Retina (tissue), 1 donor: Measurements from ENCODE around the gene PTPN14.
"Not testable (repeated sequence)": the region's sequence is repeated elsewhere in the genome, so short reads cannot be mapped to it uniquely, and the experiment has no call there.

Source experiments
- DNase-seq: peaks from one replicate; pipeline ENCODE4 v3.0.0-alpha.2; 2016

PTPN14 gene

DNA sequence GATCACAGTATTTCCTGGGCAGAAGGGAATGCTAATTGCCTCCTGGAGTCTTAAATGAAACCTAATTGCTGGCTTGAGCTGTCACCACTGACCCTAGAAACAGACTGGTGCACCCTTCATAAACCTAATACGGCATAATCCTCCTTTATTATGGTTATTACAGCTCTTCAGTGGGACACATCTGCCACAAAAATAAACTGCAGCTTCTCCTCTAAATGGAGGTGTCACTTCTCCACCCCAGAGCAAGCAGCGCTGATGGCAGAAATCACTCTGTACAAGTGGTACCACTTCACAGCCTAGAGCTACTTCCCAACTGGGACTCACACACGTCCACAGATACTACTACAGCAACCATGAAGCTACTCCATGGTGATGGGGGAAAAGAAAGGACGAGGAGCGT, 11.1 kb downstream of the PTPN14 start:
- peak; percentile 51 for DNase-seq

- DNase-seq = peak; percentile 26
Observed at GRCh38 chr1:214538496-214538895, 12.9 kb downstream of the PTPN14 start.

DNA sequence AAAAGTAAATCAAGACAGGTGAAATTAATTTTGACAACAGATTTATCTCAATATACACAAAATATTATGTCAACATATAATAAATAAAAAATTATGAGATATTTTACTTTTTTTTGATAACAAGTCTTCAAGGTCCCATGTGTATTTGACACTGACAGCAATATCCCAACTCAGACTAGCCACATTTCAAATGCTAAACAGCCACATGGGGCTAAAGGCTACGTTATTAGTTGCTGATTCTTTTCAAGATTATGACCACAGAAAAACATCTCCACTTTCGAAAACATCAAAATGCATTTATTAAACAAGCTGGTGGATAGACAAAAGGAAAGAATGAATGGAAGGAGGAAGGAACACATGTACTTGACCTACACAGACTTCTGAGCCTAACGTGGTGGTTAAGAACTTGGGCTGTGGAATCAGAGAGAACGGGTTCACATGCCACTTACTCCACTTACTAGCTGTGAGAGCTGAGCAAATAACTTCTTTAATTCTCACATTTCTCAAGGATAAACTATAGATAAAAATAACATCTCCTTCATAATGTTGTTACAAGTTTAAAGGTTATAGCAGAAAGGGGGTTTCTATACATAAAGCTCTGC, 13.4 kb downstream of the PTPN14 start:
- DNase-seq = no peak

DNA sequence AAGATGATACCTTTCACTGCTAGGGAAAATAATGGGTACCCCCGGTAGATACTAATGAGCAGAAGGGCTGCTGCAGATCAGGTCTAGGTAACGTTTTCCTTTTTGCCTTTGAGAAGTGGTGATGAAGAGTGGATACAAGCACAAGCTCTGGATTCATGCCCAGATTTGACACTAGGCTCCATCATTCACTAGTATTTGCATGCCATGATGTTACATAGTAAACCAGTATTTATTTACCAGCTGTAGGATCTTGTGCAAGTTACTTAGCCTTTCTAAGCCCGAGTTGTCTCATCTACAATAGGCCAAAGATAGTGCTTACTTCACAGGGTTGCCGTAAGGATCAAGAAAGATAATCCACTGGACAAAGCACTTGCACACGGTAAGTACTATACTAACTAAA, 14.2 kb downstream of the PTPN14 start:
- no peak for DNase-seq

DNA sequence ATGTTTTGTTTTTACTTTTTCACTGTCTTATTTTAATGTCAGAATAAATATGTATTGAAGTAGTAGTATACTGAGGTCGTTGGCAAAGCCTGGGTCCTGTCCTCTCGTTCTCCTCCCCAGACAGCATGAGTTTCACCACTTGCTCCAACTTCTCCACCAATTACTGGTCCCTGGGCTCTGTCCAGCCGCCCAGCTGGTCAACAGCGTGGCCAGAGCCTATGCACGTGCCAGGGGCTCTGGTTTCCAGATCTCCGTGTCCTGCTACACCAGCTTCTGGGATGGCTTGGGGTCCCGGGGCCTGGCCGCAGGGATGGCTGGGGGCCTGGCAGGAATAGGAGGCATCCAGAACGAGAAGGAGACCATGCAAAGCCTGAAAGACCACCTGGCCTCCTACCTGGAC, 19.3 kb downstream of the PTPN14 start:
- DNase-seq = no peak

GRCh38 chr1:214525535-214526019, 25.8 kb downstream of the PTPN14 start:
- no peak for DNase-seq

DNA sequence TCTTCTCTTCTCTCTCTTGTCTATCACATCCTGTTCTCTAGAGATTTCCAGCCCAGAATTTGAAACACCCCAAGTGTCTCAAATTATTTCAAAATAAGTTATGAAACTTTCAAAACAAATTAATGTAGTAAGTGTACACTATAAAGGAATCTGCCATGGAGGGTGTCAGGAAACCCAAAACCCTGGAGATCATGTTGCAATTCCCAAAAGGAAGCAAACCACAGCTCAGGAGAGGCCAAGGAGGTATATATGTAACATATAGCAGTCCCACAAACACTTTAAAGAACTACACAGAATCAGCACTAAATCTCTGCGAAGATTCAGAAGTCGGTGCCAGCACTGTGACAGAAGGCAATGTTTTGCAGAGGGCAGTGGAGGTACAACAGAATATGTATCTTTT, 26.6 kb downstream of the PTPN14 start:
- DNase-seq = no peak

- no peak for DNase-seq
Observed at GRCh38 chr1:214523124-214523824, 28.1 kb downstream of the PTPN14 start.

- DNase-seq = not testable (repeated sequence)
Observed at GRCh38 chr1:214521458-214521857, 29.9 kb downstream of the PTPN14 start.

DNA sequence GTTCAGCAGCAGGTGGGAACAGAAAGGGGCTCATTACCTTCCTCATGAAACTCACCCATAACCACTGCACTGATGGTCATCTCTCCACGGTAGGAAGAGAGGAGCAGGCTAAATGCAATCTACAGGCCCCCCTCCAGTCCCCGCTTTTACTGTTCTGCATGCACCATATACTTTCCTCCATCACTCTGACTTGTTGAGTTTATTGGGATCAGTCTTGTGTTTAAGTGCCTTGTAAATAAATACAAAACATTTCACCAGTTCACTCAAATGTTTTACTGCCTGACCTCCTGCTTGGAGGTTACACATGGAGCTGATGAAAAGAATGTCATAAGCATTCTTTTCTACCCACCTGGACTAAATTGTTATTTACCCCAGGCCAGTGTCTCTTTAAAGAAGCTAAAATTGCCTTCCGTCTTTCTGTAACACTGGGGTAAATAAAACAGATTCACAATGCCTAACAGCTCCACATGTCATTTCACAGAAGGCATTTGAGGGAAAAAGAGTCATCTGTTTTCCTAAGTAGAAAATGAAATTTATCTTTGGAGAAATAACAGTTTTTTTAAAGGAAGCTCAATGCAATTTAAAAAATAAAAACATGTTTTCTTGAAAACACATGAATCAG, 30.7 kb downstream of the PTPN14 start:
- no peak for DNase-seq

DNA sequence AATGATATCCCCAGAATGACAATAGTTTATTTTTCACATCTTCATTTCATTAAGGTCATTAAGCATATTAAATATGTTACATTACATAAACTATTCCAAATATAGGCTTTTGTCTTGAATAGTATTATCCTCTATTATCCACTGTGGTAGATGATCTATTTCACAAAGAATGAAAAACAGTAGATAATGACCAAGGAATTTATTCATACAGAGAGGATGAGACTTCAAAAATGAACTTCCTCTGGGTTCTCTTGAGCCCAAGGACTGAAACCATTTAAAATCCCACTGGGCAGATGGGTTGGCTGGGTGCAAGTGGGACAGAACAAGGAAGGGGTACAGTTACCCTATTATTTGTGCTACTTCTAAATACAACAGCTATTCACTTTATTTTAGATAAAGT, 33.0 kb downstream of the PTPN14 start:
- no peak for DNase-seq

DNA sequence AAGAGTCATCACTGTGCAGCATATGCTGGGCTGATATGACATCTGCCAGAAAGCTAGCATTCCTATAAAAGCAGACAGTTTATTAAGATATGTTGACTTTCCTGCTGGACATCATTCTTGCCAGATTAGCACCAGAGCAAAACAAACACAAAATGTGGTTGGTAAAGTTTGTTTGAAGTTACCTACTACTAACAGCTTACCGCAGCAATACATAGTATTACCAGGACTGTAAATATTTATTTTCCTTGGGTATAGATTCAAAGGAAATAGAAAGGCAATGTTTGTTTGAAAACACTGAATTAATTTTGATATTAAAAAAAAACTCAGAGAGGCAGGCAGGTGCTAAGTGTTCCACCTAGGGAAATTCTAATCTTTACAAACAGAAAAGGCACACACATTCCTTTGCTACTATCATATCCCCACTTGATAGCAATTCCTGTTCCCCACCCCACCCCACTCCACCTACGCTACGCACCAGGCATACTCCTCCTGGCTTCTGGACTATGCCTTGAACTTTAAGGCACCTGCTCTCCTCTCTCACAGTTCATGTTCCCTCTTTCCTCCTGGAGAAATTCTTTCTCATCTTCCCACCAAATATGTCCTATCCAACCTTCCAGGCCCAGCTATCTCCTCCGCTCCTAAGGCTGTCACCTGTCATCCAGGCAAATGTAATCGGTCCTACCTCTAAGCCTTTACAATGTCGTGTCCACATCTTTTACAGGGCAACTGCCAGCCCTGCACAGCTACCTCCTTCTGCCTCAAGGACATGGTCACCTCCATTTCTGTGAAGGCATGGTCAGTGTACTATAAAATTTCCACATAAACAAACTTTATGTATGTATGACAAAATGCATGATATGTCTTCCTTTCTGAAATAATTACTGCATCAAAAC, 34.7 kb downstream of the PTPN14 start:
- no peak for DNase-seq

DNA sequence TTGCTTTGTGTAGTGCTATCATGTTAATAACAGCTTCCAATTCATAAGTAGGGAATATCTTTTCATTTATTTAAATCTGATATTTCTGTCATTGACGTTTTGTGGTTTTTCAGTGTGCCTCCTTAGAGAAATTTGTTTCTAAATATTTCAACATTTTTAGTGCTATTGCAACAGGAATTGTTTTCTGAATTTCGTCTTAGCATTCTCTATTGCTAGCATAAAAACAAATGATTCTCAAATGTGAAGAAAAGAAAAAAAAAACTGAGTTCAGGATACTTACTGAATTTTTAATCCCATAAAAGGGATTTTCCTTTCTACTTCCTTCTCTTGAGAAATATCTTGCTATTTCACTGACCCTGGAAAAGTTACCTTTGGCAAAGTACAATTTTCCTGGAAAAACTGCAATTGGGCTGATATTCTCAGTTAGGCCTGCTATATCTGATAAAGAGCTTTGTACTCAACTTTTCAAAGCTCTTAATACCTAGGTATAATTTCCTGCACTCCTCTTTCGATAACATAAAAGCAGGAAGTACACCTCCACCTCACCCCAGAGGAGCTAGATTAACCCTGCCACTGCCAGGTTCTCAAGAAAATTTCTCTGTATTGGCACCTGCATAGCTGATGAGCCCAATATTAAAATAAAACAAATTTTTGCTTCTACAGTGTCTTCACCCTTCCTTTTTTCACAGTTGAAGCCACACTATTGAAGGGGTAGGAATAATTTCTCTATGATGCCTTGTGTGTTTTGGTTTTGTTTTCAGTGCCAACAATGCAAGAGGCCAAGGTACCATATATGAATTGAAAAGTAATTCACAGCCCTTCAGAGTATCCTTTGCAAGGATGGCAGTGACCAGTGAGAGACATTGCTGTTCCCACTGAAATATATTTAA, 35.6 kb downstream of the PTPN14 start:
- DNase-seq = no peak

GRCh38 chr1:214514819-214515383, 36.5 kb downstream of the PTPN14 start:
- DNase-seq = peak; percentile 20

GRCh38 chr1:214514032-214514818, 37.2 kb downstream of the PTPN14 start:
- DNase-seq = peak; percentile 17

- DNase-seq = no peak
Observed at GRCh38 chr1:214513394-214513793, 38.0 kb downstream of the PTPN14 start.

DNA sequence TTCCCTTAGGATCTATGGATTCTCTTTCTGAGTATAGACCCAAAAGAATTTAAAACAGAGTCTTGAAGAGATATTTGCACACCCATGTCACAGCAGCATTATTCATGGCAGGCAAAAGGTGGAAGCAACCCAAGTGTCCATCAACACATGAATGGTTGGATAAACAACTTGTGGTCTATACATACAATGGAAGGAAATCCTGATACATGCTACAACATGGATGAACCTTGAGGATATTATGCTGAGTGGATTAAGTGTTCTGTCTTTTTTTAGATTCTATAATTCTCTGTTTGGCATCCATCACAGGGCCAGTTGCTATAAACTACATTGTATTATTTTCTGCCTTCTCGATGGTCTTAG, 39.8 kb downstream of the PTPN14 start:
- no peak for DNase-seq

- DNase-seq = no peak
Observed at GRCh38 chr1:214510914-214511638, 40.3 kb downstream of the PTPN14 start.

GRCh38 chr1:214510477-214510876, 40.9 kb downstream of the PTPN14 start:
- no peak for DNase-seq

DNA sequence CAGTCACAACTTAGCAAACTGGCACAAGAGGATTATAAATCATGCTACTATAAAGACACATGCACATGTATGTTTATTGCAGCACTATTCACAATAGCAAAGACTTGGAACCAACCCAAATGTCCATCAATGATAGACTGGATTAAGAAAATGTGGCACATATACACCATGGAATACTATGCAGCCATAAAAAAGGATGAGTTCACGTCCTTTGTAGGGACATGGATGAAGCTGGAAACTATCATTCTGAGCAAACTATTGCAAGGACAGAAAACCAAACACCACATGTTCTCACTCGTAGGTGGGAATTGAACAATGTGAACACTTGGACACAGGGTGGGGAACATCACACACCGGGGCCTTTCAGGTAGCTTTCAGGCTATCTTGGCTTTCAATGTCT, 41.8 kb downstream of the PTPN14 start:
- DNase-seq = not testable (repeated sequence)
